Measurements from ENCODE around the gene CDH6. TPM values are rescaled to one million over a fixed set of nuclear protein-coding genes. Genes with fewer than 3 reads are reported as not detected.

Gene CDH6
- 0.18 and 1.9 TPM in 2 replicates for total RNA-seq

GRCh38 chr5:31193591-31194467 lies at the start of gene CDH6:
CDH6 (plus strand) TSS chr5:31193686; CDS start chr5:31267474, 73,788 bp downstream.

